HG03280 (cell line): ENCODE results near the gene MINK1.
"Not testable (repeated sequence)": the region's sequence is repeated elsewhere in the genome, so short reads cannot be mapped to it uniquely, and the experiment has no call there.

Experiments used
- ATAC-seq: cut with Tn5 transposase; IDR thresholded peaks from one replicate; pipeline ENCODE4 v1.9.1; 2021; ENCODE audit warnings: mild to moderate bottlenecking, moderate library complexity; ENCODE audit not compliant: unreplicated experiment

Gene MINK1

DNA sequence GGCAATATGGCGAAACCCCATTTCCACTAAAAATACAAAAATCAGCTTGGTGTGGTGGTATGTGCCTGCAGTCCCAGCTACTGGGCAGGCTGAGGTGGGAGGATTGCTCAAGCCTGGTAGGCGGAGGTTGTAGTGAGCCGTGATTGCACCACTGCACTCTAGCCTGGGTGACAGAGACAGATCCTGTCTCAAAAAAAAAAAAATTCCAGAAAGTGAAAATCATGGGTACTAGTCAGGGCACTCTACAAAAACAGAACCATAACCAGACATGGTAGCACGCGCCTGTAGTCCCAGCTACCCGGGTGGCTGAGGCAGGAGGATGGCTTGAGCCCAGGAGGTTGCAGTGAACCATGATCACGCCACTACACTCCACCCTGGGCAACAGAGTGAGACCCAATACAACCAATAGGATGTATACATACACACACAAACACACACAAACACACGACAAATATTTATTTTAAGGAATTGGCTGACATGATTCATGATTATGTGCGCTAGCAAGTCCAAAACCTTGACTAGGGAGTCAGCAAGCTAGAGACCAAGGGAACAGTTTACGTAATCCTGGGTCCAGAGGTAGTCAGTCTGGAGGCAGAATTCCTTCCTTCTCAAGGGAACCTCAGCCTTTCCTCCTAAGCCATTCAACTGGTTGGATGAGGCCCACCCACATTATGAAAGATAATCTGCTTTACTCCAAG, 87.4 kb downstream of the MINK1 start:
- no peak for ATAC-seq

- ATAC-seq: no peak
Measured at GRCh38 chr17:4921320-4921719, 88.2 kb downstream of the MINK1 start.

DNA sequence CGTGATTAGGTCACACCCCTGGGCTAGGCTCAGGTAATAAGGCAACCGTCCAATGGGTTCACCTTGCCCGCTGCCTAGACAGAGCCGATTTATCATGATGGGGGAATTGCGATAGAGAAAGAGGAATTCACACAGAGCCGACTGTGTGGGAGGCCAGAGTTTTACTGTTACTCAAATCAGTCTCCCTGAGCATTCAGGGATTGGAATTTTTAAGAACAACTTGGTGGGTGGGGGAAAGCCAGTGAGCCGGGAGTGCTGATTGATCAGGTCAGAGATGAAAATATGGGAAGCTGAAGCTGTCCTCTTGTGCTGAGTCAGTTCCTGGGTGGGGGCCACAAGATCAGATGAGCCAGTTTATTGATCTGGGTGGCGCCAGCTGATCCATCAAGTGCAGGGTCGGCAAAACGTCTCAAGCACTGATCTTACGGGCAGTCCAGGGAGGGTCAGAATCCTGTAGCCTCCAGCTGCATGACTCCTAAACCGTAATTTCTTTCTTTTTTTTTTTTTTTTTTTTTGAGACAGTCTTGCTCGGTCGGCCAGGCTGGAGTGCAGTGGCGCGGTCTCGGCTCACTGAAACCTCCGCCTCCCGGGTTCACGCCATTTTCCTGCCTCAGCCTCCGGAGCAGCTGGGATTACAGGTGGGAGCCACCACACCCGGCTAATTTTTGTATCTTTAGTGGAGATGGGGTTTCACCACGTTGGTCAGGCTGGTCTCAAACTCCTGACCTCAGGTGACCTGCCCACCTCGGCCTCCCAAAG, 93.6 kb downstream of the MINK1 start:
- not testable (repeated sequence) for ATAC-seq

DNA sequence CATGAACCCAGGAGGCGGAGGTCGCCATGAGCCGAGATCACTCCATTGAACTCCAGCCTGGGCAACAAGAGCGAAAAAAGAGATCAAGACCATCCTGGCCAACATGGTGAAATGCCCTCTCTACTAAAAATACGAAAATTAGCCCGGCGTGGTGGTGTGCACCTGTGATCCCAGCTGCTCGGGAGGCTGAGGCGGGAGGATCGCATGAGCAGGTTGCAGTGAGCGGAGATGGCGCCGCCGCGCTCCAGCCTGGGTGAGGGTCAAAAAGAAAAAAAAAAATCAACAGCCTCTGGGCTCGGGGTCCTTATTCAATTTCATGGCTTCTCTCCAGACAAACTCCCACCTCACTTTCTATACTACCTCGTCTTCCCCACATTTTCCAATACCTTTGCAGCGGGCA, 95.7 kb downstream of the MINK1 start:
- ATAC-seq: no peak

DNA sequence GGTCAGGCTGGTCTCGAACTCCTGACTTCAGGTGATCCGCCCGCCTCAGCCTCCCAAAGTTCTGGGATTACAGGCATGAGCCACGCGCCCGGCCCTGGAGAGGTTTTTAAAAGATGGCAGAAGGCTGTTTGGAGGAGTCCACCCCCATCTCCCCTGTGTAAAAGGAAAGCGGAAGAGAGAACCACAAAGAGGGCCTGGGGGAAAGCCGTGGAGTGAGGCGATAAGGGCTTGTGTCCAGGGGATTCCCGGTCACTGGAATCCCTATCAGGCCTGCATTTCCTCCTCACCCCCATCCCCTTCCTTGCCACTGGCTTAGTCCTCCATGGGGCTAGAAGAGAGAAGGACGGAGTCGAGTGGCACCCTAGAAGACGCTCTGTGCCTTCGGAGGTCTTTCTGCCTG, 98.8 kb downstream of the MINK1 start, which contains the start of gene GP1BA:
GP1BA (plus strand) TSS at position 315 of the 400 bp plus-strand sequence. CDS start 328 bp downstream, outside the sequence.
- ATAC-seq: no peak

GRCh38 chr17:4932756-4933155, 99.6 kb downstream of the MINK1 start:
- ATAC-seq: no peak

- no peak for ATAC-seq
Measured at GRCh38 chr17:4933646-4934045, 100.5 kb downstream of the MINK1 start.

DNA sequence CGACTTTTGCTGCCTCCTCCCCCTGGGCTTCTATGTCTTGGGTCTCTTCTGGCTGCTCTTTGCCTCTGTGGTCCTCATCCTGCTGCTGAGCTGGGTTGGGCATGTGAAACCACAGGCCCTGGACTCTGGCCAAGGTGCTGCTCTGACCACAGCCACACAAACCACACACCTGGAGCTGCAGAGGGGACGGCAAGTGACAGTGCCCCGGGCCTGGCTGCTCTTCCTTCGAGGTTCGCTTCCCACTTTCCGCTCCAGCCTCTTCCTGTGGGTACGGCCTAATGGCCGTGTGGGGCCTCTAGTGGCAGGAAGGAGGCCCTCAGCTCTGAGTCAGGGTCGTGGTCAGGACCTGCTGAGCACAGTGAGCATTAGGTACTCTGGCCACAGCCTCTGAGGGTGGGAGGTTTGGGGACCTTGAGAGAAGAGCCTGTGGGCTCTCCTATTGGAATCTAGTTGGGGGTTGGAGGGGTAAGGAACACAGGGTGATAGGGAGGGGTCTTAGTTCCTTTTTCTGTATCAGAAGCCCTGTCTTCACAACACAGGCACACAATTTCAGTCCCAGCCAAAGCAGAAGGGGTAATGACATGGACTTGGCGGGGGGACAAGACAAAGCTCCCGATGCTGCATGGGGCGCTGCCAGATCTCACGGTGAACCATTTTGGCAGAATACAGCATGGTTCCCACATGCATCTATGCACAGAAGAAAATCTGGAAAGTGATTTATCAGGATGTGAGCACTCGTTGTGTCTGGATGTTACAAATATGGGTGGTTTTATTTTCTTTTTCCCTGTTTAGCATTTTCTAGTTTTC, 101.2 kb downstream of the MINK1 start:
- no peak for ATAC-seq

DNA sequence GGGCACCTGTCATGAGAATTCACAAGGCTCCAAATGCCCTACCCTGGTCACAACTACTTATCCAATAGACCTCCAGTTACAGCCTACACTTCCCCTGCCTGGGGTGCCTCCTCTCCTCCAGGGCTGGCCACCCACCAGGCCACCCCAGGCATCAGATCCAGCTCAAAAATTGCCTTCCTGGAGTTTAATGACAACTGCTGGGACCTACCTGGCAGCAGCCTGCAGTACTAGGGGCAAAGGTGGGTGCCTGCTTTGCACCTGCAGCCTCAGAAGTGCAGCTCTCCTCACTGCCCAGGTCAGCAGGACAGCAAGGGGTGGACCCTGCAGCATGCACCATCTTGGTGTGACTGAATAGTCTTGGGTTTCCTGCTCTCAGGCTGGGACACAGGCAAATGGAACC, 102.5 kb downstream of the MINK1 start:
- ATAC-seq: no peak

GRCh38 chr17:4936436-4936835, 103.3 kb downstream of the MINK1 start:
- ATAC-seq: no peak

DNA sequence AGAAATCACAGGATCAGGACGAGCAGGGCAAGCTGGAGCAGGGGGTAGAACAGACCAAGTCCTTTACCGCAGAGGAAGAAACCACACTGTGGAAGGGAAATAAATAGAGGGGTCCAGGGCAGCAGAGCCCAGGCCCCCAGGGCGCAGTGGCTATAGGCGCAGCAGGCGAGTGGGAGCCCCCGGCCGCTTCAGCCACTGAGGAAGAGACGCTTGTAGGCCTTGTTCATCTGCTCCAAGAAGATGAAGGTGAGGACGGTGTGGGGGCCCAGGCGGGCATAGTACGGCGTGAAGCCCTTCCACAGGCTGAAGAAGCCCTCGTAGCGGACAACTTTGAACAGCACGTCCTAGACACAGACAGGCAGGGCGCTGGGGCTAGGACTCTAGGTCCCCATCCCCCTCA, 104.4 kb downstream of the MINK1 start:
- no peak for ATAC-seq

GRCh38 chr17:4938069-4938491, 104.9 kb downstream of the MINK1 start:
- no peak for ATAC-seq

DNA sequence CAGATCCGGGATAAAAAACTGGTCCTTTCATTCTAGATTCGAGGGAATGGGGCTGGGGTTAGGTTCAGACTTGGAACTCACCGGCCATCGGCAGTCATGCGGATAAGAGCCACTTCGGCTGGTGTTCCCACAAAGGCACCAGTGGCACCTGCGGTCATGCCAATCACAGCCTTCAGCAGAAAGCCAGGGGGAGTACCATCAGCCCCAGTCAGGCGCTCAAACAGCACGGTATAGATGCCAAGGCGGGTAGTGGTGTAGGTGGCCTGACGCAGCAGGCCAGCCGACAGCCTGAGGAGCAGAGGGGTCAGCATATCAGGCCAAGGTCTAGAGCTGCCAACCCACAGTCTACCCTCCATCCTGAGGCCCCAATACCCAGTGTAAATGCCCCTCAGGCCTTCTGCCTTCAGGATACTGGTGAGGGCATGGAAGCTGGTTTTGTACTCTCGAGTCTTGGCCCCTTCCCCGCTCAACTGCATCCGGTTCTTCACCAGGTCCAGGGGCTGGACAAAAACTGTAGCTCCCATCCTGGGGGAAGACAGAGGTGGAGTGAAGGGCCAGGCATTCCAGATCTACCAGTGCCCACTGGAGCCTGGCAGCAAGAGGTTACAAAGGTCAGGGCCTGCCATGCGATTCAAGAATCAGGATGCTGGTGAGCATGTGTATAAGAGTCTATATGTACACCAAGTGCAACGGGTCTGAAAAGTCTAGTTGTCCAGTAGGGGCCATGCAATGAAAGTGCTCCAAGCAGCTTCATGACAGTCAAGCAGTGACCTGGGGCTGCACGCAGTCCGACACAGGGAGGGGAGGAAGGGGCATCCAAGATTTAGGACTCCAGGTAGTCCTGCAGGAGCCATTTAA, 105.8 kb downstream of the MINK1 start:
- ATAC-seq: no peak

GRCh38 chr17:4939546-4939795, 106.3 kb downstream of the MINK1 start:
- peak; percentile 16 for ATAC-seq

DNA sequence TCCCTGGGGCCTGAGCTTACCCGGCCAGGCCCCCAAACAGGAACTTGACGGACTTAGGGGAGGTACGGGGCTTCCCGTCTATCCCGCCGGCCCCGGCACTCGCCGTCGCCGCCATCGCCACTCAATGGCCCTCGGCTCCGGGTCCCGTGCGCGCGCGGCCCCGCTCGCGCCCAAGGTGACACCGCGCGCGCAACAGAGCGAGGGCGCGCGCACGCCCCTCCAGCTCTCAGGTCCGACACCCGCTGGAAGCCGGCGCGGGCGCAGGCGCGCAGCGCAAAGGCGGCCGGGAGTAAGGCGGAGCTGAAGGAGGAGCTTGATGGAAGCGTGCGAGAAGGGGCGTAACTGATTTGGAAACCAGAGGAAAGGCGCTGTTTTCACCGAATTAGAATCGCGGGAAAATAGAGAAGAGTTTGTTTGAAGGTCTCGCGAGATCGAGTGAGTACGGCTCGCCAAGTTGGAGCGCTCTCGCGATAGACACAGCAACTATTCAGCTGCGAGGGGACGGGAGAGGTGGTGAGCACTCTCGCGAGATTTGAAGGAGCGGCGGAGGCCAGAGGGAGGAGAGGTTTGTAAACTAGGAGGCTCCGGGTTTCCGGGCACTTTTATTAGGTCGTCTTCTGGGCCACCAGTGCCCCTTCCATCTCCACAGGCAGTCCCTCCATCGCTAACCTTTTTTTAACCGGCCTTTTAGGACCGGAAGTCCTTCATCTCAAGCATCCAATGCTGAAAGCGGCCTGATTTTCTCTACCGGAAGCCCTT, 106.8 kb downstream of the MINK1 start, which contains the start of the genes RNF167 and SLC25A11:
RNF167 (plus strand) TSS at position 473 of the 759 bp plus-strand sequence. CDS start 642 bp downstream, outside the sequence.
SLC25A11 (minus strand) TSS at position 251 of the 759 bp plus-strand sequence; CDS start at position 115, 136 bp downstream.
- ATAC-seq: peak; percentile 80

GRCh38 chr17:4940555-4941318, 107.6 kb downstream of the MINK1 start:
- no peak for ATAC-seq

DNA sequence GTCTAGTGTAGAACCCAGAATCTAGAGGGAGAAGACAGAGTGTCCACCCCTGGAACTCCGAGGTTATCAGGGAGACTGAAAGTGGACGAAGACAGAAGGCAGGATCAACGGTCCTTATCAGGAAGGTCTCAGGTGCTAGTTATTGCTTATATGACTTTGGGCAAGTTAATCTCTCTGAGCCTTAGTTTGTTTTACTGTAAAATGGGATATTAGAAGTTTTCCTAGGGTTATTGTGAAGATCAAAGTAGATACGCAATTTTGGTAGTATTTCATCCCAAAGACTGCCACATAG, 108.1 kb downstream of the MINK1 start:
- ATAC-seq: no peak

- no peak for ATAC-seq
Measured at GRCh38 chr17:4942760-4943508, 109.8 kb downstream of the MINK1 start.

DNA sequence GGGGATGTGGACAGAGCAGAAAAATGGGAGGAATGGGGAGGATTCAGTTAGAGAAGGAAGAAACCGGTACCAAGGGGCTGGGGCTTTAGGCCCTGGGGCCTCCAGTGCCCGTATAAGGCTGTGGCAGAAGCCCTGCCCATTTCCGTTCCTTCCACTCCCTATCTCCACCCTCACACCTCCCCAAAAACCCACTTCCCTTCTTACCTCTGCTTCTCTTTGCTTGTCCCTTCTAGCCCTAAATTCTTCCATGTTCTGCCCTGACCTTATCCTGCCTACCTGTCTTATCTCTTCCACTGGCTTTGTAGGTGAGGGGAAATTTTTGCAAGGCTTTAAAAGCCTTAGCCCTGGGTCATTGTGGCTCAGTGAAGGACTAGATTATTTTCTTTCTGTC, 111.0 kb downstream of the MINK1 start:
- ATAC-seq: no peak
